Retinal pigment epithelial cell (primary cell): ENCODE results near the gene GRIN3B.

ENCODE experiments used
- DNase-seq: peaks from one replicate; pipeline ENCODE4 v3.0.0-alpha.2; 2010; ENCODE audit warnings: low read depth
- H3K4me3 ChIP-seq: 2 replicates; pipeline ENCODE4 v1.5.1; 2011; ENCODE audit warnings: mild to moderate bottlenecking, low read length, control low read depth, moderate library complexity
- TF ChIP-seq, protein P1 (sequence below): conservative IDR thresholded peaks from 2 replicates; pipeline ENCODE4 v1.5.1; 2011; ENCODE audit warnings: low read depth, low read length, control low read depth, inconsistent platforms

The GRIN3B gene

DNA sequence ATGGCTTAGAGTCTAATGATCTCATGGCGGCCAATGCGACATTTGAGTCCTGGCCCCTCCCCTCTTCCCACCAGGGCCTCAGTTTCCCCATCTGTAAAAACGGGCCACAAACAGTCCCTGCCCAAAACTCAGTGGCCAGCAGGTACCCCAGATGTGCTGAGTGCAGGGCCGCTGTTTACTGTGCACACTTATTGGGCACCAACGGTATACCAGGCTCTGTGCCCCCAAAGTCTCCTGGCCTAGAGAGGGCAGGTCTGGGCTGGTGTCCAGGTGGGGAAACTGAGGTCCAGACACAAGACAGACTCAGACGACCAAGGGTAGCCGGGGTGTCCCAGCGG, 39.6 kb upstream of the GRIN3B start:
- no peak for DNase-seq
- TF ChIP-seq, protein P1, sequence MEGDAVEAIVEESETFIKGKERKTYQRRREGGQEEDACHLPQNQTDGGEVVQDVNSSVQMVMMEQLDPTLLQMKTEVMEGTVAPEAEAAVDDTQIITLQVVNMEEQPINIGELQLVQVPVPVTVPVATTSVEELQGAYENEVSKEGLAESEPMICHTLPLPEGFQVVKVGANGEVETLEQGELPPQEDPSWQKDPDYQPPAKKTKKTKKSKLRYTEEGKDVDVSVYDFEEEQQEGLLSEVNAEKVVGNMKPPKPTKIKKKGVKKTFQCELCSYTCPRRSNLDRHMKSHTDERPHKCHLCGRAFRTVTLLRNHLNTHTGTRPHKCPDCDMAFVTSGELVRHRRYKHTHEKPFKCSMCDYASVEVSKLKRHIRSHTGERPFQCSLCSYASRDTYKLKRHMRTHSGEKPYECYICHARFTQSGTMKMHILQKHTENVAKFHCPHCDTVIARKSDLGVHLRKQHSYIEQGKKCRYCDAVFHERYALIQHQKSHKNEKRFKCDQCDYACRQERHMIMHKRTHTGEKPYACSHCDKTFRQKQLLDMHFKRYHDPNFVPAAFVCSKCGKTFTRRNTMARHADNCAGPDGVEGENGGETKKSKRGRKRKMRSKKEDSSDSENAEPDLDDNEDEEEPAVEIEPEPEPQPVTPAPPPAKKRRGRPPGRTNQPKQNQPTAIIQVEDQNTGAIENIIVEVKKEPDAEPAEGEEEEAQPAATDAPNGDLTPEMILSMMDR = no peak
- no peak overlapping the region for H3K4me3 ChIP-seq

DNA sequence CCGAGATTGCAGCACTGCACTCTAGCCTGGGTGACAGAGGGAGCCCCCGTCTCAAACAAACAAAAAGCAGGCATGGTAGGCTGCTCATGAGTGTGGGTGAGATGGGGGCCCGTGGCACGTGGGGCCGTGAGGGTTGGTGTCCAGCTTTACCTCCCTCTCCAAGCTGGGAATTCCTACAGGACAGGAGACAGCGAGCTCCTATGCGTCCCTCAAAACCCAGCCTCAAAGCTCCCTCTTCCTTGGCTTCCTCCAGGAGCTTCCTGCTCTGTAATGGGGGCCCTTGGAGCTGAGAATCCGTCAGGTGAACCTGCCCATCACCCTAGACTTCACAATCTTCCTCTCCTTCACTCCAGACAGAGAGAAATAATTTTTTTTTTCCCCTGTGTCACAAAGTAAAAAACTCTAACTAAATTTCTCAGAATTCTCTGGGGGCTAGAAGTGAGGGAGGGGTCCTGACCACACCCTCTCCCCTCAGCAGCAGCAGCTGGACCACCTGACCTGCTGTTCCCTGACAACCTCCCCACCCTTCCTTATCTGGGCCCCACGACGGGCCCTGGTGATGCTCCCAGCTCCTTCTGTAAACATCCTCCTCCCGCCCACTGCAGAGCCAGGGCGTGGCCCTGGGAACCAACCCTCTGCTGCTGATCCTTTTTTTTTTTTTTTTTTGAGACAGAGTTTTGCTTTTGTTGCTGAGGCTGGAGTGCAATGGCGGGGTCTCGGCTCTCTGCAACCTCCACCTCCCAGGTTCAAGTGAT, 38.2 kb upstream of the GRIN3B start:
- TF ChIP-seq, protein P1 = no peak
- DNase-seq = no peak
- no peak overlapping the region for H3K4me3 ChIP-seq

DNA sequence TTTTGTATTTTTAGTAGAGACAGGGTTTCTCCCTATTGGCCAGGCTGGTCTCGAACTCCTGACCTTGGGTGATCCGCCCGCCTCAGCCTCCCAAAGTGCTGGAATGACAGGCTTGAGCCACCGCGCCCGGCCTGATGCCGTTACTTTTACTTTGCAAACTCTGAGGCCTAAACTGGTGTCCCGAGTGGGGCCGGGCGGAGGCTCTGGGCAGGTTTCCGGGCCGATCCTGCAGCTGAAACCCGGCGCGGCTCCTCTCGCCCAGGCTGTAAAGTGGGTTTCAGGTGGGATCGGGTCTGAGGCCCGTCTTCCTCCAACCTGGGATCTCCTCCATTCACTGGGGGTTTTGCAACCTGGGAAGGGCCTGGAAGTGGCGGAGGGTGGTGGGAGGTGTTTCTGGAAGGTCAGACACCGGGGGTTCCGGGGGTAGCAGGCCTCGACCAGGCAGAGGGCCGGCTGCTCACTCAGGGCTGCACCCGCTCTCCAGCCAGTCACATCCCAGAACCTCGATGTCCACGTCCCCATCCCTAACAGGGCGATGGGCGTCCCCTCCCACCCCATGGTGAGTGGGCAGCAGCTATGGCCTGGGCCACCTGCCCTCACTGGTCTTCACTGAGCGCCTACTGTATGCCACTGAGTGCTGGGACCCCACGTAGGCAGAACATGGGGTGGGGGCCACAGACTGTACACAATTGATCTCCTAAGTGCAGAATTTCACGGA, 37.4 kb upstream of the GRIN3B start:
- no peak for DNase-seq
- TF ChIP-seq, protein P1 = no peak
- H3K4me3 ChIP-seq = no peak overlapping the region

DNA sequence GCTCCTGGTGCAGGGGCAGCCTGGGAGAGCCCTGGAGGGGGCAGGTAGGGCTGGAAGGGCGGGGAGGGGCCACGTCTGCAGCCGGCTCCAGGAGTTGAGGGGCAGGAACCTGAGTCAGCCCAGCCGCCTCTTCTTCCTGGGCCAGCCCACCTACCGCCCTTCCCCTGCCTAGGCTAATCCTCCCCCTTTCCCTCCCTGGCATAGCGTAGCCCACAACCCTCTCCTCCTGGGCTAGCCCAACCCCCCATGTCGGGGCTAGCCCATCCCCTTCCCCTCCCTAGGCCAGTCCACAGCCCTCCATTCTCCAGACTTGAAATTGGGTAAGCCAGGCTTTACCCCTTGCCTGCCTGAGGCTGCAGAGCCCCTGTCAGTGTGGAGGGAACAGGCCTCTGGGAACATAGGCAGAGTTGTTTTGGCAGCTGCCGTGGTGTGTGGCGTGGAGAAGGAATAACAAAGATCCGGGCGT, 36.7 kb upstream of the GRIN3B start:
- H3K4me3 ChIP-seq = no peak overlapping the region
- no peak for DNase-seq
- TF ChIP-seq, protein P1 = no peak

DNA sequence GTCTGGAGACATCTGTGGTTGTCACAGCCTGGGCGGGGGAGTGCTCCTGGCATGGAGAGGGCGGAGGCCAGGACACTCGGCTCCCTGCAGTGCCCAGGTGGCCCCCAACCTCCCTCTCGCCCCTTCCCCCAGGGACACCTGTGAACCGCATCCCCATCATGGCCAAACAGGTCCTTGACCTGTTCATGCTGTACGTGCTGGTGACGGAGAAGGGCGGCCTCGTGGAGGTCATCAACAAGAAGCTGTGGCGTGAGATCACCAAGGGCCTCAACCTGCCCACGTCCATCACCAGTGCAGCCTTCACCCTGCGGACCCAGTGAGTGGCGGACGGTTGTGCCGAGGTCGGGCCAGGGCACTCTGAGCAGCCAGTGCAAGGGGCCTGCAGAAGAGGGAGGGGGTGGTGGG, 36.1 kb upstream of the GRIN3B start:
- TF ChIP-seq, protein P1 = no peak
- DNase-seq = no peak

DNA sequence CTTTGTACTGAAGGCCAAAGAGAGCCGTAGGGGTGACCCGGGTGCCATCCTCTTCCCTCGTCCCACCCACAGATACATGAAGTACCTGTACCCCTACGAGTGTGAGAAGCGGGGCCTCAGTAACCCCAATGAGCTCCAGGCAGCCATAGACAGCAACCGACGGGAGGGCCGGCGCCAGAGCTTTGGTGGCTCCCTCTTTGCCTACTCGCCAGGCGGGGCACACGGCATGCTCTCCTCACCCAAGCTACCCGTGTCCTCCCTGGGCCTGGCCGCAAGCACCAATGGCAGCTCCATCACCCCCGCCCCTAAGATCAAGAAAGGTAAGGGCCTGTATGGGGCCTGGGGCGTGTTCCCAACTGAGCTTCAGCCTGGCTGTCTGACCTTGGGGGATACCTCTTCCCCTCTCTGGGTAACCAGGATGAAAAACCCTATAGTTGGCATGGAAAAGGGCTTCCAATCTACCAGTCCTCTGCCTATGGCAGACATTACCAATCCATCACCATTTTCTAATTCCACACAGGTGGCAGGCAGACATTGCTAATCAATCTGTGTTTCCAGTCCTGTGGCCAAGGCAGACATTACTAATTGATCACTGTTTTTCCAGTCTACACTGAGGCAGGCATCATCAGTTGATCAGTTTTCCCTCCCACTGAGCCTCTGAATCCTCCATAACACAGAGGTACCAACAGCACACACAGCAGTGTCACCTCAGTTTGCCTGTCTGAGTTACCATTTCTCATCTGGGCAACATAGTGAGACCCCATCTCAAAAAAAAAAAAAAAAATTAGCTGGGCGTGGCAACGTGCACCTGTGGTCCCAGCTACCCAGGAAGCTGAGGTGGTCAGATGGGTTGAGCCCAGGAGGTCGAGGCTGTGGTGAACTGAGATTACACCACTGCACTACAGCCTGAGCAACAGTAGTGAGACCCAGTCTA, 35.2 kb upstream of the GRIN3B start:
- no peak for DNase-seq
- no peak overlapping the region for H3K4me3 ChIP-seq
- TF ChIP-seq, protein P1 = no peak

More for the DNA sequence above, 36.1 kb upstream of the GRIN3B start:
- no peak overlapping the region for H3K4me3 ChIP-seq
